Immature natural killer cell (primary cell): ENCODE data around the gene MICA. TPM values are rescaled to one million over a fixed set of nuclear protein-coding genes. Genes with fewer than 3 reads are reported as not detected.
"Not testable (repeated sequence)": the region's sequence is repeated elsewhere in the genome, so short reads cannot be mapped to it uniquely, and the experiment has no call there.

Experiments
- DNase-seq, 3 donors: peaks; one replicate each; pipeline ENCODE4 v3.0.0; 2022; ENCODE audit warnings: mixed read lengths in 1 of 3
- H3K27ac Mint-ChIP-seq, 6 donors: one replicate each; pipeline ENCODE4 v1.8.0; 2020; ENCODE audit warnings: mixed read lengths in 6 of 6, mild to moderate bottlenecking in 5 of 6, inconsistent platforms in 4 of 6, moderate library complexity in 3 of 6
- H3K27me3 Mint-ChIP-seq, 3 donors: one replicate each; pipeline ENCODE4 v1.8.0; 2020 to 2021; ENCODE audit warnings: low read depth in 3 of 3, mild to moderate bottlenecking in 3 of 3, mixed read lengths in 3 of 3, moderate library complexity in 3 of 3, inconsistent platforms in 1 of 3
- H3K36me3 Mint-ChIP-seq, 3 donors: one replicate each; pipeline ENCODE4 v1.8.0; 2020; ENCODE audit warnings: mixed read lengths in 3 of 3, inconsistent platforms in 2 of 3, mild to moderate bottlenecking in 2 of 3
- H3K4me1 Mint-ChIP-seq, 2 donors: one replicate each; pipeline ENCODE4 v1.8.0; 2020; ENCODE audit warnings: inconsistent platforms in 2 of 2, mild to moderate bottlenecking in 2 of 2, mixed read lengths in 2 of 2, moderate library complexity in 1 of 2
- H3K4me3 Mint-ChIP-seq, 5 donors: one replicate each; pipeline ENCODE4 v1.8.0; 2020; ENCODE audit warnings: mild to moderate bottlenecking in 5 of 5, mixed read lengths in 5 of 5, inconsistent platforms in 3 of 5, moderate library complexity in 3 of 5
- H3K9me3 Mint-ChIP-seq, 6 donors: one replicate each; pipeline ENCODE4 v1.8.0; 2020; ENCODE audit warnings: mild to moderate bottlenecking in 6 of 6, mixed read lengths in 6 of 6, inconsistent platforms in 4 of 6, moderate library complexity in 3 of 6
- polyA plus RNA-seq, 3 donors: library from polyadenylated mRNA; unstranded; fragments of 300-500 nt; fragmentation: Illumina TruSeq; gene quantifications; one replicate each; pipeline ENCODE4 v1.2.3, GENCODE V29; 2021

Gene MICA
- polyA plus RNA-seq, 3 donors from 2014 or later = 5.7 to 6.9 (median 6.4) TPM

- peaks cover 0 to 4% (median 0%) of the 10 kb centered on the region in 3 donors for H3K27me3 Mint-ChIP-seq
- H3K27ac Mint-ChIP-seq = peak overlapping the region in 3 of 6 donors; percentile 1 to 64 (median 60)
- H3K36me3 Mint-ChIP-seq = no peaks in the 10 kb centered on the region
- H3K4me1 Mint-ChIP-seq = no peaks in the 10 kb centered on the region
- no peaks in the 10 kb centered on the region for H3K9me3 Mint-ChIP-seq
- H3K4me3 Mint-ChIP-seq = no peak overlapping the region
- DNase-seq = no peak
Observed at GRCh38 chr6:31426395-31427354, 23.3 kb downstream of the MICA start.

DNA sequence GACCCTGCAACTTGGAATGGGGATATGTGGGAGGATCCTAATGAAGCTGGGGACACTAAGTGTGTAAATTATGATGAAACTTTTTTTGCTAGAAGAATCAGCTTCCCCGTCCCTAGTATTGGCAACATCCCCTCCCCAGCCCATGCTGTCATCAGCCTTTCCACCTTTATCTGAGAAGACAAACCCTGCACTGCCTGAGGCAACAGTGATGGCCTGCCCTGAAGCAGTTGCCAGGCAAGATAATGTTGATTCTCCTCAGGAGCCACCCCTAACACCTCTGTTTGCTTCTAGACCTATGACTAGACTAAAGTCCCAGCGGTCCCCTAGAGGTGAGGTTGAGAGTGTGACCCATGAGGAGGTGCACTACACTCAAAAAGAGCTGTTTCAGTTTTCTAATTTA, 27.1 kb downstream of the MICA start:
- H3K9me3 Mint-ChIP-seq = no peaks in the 10 kb centered on the region
- DNase-seq = peak in 2 of 3 donors; percentile 10 to 14
- H3K4me3 Mint-ChIP-seq = no peak overlapping the region
- peaks cover 0 to 6% (median 2%) of the 10 kb centered on the region in 3 donors for H3K27me3 Mint-ChIP-seq
- H3K4me1 Mint-ChIP-seq = no peaks in the 10 kb centered on the region
- H3K36me3 Mint-ChIP-seq = no peaks in the 10 kb centered on the region
- no peak overlapping the region for H3K27ac Mint-ChIP-seq

DNA sequence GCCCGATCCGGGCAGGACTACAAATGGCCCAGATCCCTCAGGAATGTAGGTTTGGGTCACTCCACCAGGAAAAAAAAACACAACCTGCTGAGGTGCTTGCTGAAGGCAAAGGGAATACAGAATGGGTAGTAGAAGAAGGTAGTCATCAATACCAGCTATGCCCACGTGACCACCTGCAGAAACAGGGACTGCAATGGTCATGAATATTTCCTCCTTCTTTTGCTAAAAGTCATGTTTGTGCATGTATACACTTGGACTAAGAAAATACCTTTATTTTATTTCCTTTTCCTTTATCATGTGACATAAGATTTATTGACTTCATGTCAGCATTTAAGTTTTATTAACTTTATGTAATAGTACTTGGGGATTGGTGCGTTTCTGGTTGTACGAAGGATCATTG, 31.7 kb downstream of the MICA start:
- not testable (repeated sequence) for H3K27ac Mint-ChIP-seq, H3K4me3 Mint-ChIP-seq, H3K36me3 Mint-ChIP-seq, H3K9me3 Mint-ChIP-seq, DNase-seq
- peaks cover 10 to 12% (median 11%) of the 10 kb centered on the region in 3 donors for H3K27me3 Mint-ChIP-seq
- peaks cover 0 to 13% of the 10 kb centered on the region in 2 donors for H3K4me1 Mint-ChIP-seq

GRCh38 chr6:31438222-31438621, 34.8 kb downstream of the MICA start:
- peaks cover 0 to 13% of the 10 kb centered on the region in 2 donors for H3K4me1 Mint-ChIP-seq
- no peak overlapping the region for H3K27ac Mint-ChIP-seq
- peaks cover 0 to 7% (median 0%) of the 10 kb centered on the region in 3 donors for H3K36me3 Mint-ChIP-seq
- H3K4me3 Mint-ChIP-seq = peak overlapping the region in 1 of 5 donors; percentile 10
- H3K9me3 Mint-ChIP-seq = peaks cover 2 to 9% (median 7%) of the 10 kb centered on the region in 6 donors
- H3K27me3 Mint-ChIP-seq = peaks cover 10 to 18% (median 17%) of the 10 kb centered on the region in 3 donors
- no peak for DNase-seq

DNA sequence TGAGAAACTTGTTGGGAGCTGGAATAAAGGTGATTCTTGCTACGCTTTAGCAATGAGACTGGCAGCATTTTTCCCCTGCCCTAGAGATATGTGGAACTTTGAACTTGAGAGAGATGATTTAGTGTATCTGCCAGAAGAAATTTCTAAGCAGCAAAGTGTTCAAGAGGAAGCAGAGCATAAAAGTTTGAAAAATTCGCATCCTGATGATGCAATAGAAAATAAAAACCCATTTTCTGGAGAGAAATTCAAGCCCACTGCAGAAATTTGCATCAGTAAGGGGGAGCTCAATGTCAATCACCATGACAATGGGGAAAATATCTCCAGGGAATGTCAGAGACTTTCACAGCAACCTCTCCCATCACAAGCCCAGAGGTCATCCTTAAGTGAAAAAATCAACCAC, 35.3 kb downstream of the MICA start:
- peaks cover 10 to 20% (median 18%) of the 10 kb centered on the region in 3 donors for H3K27me3 Mint-ChIP-seq
- peak overlapping the region in 1 of 5 donors; percentile 10 for H3K4me3 Mint-ChIP-seq
- no peak for DNase-seq
- peaks cover 2 to 9% (median 7%) of the 10 kb centered on the region in 6 donors for H3K9me3 Mint-ChIP-seq
- peaks cover 0 to 7% (median 0%) of the 10 kb centered on the region in 3 donors for H3K36me3 Mint-ChIP-seq
- peaks cover 0 to 13% of the 10 kb centered on the region in 2 donors for H3K4me1 Mint-ChIP-seq
- no peak overlapping the region for H3K27ac Mint-ChIP-seq

GRCh38 chr6:31441365-31442267, 38.2 kb downstream of the MICA start:
- Mint-ChIP-seq H3K27ac (no peak overlapping the region), H3K4me3 (no peak overlapping the region), H3K4me1 (peaks cover 0 to 13% of the 10 kb centered on the region in 2 donors), H3K27me3 (peaks cover 8 to 25% (median 13%) of the 10 kb centered on the region in 3 donors), H3K36me3 (peaks cover 0 to 7% (median 0%) of the 10 kb centered on the region in 3 donors), H3K9me3 (peaks cover 2 to 9% (median 7%) of the 10 kb centered on the region in 6 donors)
- DNase-seq = peak; percentile 73 to 78 (median 78)

GRCh38 chr6:31446481-31446880, 43.1 kb downstream of the MICA start:
- Mint-ChIP-seq H3K36me3 (no peaks in the 10 kb centered on the region), H3K27ac (no peak overlapping the region), H3K9me3 (peaks cover 0 to 8% (median 0%) of the 10 kb centered on the region in 6 donors), H3K27me3 (peaks cover 0 to 16% (median 6%) of the 10 kb centered on the region in 3 donors), H3K4me1 (no peaks in the 10 kb centered on the region), H3K4me3 (no peak overlapping the region)
- no peak for DNase-seq

- H3K9me3 Mint-ChIP-seq, H3K36me3 Mint-ChIP-seq, DNase-seq, H3K4me1 Mint-ChIP-seq, H3K27ac Mint-ChIP-seq, H3K4me3 Mint-ChIP-seq: not testable (repeated sequence)
- peaks cover 0 to 14% (median 7%) of the 10 kb centered on the region in 3 donors for H3K27me3 Mint-ChIP-seq
Observed at GRCh38 chr6:31446999-31447789, 43.8 kb downstream of the MICA start.

DNA sequence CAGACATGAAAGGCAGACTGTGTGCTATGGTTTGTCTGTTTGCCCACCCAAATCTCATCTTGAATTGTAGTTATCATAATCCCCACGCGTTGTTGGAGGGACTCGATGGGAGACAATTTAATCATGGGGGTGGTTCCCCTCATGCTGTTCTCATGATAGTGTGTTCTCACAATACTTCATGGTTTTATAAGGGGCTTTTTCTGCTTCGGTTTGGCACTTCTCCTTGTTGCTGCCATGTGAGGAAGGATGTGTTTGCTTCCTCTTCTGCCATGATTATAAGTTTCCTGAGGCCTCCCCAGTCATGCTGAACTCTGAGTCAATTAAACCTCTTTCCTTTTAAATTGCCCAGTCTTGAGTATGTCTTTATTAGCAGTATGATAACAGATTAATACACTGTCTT, 47.4 kb downstream of the MICA start:
- Mint-ChIP-seq H3K27ac (no peak overlapping the region), H3K27me3 (peaks cover 0 to 12% (median 3%) of the 10 kb centered on the region in 3 donors), H3K9me3 (peaks cover 0 to 12% (median 7%) of the 10 kb centered on the region in 6 donors), H3K36me3 (peaks cover 0 to 4% (median 4%) of the 10 kb centered on the region in 3 donors), H3K4me1 (no peaks in the 10 kb centered on the region), H3K4me3 (no peak overlapping the region)
- no peak for DNase-seq

- Mint-ChIP-seq H3K4me1 (no peaks in the 10 kb centered on the region), H3K36me3 (peaks cover 0 to 4% (median 4%) of the 10 kb centered on the region in 3 donors), H3K27ac (no peak overlapping the region), H3K9me3 (peaks cover 0 to 12% (median 5%) of the 10 kb centered on the region in 6 donors), H3K4me3 (no peak overlapping the region), H3K27me3 (peaks cover 0 to 5% (median 3%) of the 10 kb centered on the region in 3 donors)
- DNase-seq = no peak
Observed at GRCh38 chr6:31452859-31453258, 49.5 kb downstream of the MICA start.

DNA sequence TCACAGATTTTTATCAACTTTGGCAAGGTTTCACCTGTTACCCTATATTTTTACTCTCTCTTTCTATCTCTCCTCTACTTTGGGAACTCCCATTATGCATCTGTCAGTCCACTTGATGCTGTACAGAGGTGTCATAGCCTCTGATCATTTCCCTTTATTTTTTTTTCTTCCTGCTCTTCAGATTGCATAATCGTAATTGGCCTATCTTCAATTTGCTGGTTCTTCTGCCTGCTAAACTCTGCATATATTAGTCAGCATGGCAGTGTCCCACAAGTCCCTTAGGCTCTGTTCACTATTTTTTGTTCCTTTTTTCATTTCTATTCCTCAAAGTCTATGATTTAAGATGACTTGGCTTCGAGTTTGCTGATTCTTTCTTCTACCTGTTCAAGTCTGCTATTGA, 49.9 kb downstream of the MICA start:
- no peak overlapping the region for H3K27ac Mint-ChIP-seq
- H3K9me3 Mint-ChIP-seq = peaks cover 0 to 12% (median 5%) of the 10 kb centered on the region in 6 donors
- no peak for DNase-seq
- peaks cover 0 to 3% (median under 1%) of the 10 kb centered on the region in 3 donors for H3K27me3 Mint-ChIP-seq
- peaks cover 0 to 4% (median 4%) of the 10 kb centered on the region in 3 donors for H3K36me3 Mint-ChIP-seq
- no peak overlapping the region for H3K4me3 Mint-ChIP-seq
- H3K4me1 Mint-ChIP-seq = no peaks in the 10 kb centered on the region

- Mint-ChIP-seq H3K4me1 (peaks cover 28 to 29% of the 10 kb centered on the region in 2 donors), H3K36me3 (peaks cover 12 to 16% (median 12%) of the 10 kb centered on the region in 3 donors), H3K27me3 (peaks cover 11 to 25% (median 12%) of the 10 kb centered on the region in 3 donors)
- not testable (repeated sequence) for DNase-seq, H3K4me3 Mint-ChIP-seq, H3K27ac Mint-ChIP-seq, H3K9me3 Mint-ChIP-seq
Observed at GRCh38 chr6:31459864-31460263, 56.5 kb downstream of the MICA start.
